Measurements from ENCODE around the gene FKBP10. TPM values are rescaled to one million over a fixed set of nuclear protein-coding genes. Genes with fewer than 3 reads are reported as not detected.

The FKBP10 gene
- total RNA-seq, 2 donors from 2014 or later, result 179 to 291 TPM

DNA sequence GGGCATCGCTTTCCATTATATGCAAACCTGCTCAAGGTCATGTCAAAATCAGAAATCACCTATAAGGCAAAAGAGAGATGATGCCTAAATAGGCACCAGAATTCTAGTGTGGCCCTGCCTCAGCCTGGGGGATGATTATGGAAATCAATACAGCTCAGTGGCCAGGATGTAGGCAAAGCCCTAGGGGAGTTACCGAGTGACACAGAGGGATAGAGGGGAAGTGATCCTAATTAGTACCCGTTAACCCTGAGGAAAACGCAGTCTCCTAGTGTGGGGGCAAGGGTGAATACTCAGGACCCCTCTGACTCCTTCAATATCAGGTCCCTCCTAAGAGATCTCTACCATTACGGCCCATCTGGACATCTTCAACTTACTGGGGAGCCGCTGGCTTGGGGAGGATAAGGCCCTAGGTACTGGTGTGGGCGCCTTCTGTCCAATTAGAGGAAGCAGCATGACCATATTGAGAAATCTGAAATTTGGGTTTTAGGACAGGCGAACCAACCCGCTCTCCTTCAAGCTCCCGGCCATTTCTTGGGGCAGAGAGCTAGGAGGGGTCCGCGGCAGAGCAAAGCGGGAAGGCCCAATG lies 22.5 kb downstream of the FKBP10 start:
- Histone ChIP-seq H3K4me3 (ENCODE audit: low read length) (peak overlapping the region; percentile 87), H3K36me3 (ENCODE audit: control insufficient read depth, insufficient read depth, low read length) (peaks cover 23% of the 10 kb centered on the region), H3K9ac (ENCODE audit: extremely low read depth, low read length, poor library complexity, severe bottlenecking) (peak overlapping the region; percentile 51), H3K27me3 (ENCODE audit: control insufficient read depth, insufficient read depth, low read length, poor library complexity, severe bottlenecking) (no peaks in the 10 kb centered on the region), H3K9me3 (ENCODE audit: control insufficient read depth, low read length) (no peaks in the 10 kb centered on the region), H3K4me1 (ENCODE audit: control insufficient read depth, insufficient read depth, low read length) (peaks cover 3% of the 10 kb centered on the region), H3K27ac (ENCODE audit: low read depth, low read length) (no peak overlapping the region)
- no peaks in the 10 kb centered on the region for H3K9me3 Mint-ChIP-seq
- H3K27me3 Mint-ChIP-seq (ENCODE audit: insufficient read depth), result peaks cover 13% of the 10 kb centered on the region
- DNase-seq, result no peak
- TF ChIP-seq, protein P1, sequence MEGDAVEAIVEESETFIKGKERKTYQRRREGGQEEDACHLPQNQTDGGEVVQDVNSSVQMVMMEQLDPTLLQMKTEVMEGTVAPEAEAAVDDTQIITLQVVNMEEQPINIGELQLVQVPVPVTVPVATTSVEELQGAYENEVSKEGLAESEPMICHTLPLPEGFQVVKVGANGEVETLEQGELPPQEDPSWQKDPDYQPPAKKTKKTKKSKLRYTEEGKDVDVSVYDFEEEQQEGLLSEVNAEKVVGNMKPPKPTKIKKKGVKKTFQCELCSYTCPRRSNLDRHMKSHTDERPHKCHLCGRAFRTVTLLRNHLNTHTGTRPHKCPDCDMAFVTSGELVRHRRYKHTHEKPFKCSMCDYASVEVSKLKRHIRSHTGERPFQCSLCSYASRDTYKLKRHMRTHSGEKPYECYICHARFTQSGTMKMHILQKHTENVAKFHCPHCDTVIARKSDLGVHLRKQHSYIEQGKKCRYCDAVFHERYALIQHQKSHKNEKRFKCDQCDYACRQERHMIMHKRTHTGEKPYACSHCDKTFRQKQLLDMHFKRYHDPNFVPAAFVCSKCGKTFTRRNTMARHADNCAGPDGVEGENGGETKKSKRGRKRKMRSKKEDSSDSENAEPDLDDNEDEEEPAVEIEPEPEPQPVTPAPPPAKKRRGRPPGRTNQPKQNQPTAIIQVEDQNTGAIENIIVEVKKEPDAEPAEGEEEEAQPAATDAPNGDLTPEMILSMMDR (conservative IDR thresholded peaks at IDR 0.05), result no peak
- H3K27ac Mint-ChIP-seq, result no peak overlapping the region
- peaks cover 6% of the 10 kb centered on the region for H3K4me1 Mint-ChIP-seq
- WGBS, 2 experiments (ENCODE audit: insufficient coverage in 1 of 2, insufficient read length in 1 of 2), result 19 to 24% methylated on average over 6 to 13 of the region's 13 CpGs
- peak overlapping the region; percentile 76 for H3K4me3 Mint-ChIP-seq
- peaks cover 27% of the 10 kb centered on the region for H3K36me3 Mint-ChIP-seq (ENCODE audit: low read depth)

DNA sequence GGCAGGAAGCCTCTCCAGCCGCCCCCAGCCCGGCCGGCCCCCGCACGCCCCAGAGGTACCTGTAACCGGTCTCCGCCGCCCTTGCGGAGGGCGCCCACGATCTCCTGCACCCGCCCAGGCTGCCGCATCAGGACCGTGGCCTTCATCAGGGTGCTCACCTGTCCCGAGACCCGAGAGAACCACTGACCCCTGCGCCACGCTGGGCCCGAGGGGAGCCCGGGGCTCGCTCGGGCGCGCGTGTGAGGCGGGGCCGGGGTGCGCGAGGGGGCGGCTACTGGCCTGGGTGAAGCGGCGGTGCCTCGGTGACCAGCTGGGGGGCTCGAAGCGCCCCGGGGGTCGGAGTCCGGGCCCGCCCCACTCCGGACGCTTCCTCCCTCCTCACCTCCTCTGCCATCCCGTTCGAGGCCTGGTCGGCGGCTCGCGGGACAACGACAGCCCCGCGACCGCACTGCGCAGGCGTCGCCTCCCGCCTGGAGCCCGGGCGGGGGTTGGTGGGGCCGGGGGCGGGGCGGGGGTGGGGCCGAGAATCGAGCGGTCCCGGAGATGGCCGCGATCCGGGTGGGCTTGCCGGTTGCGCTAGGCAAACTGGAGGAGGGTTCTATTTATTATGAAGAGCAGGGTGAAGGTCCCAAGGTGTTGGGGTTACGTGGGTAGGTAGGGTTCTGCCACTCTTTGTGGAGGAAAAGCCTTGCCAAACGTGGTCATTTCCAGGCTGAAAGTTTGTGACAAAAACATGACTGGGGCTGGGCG lies 23.2 kb downstream of the FKBP10 start, which contains the start of gene NT5C3B:
Gene NT5C3B, minus strand, starts transcription at position 433 of the 750 bp plus-strand sequence. Its CDS starts 39 bp downstream, at position 394.
- TF ChIP-seq, protein P1 (conservative IDR thresholded peaks at IDR 0.05), result no peak
- H3K9me3 Mint-ChIP-seq, result no peaks in the 10 kb centered on the region
- H3K4me1 ChIP-seq (ENCODE audit: control insufficient read depth, insufficient read depth, low read length), result peaks cover 3% of the 10 kb centered on the region
- no peaks in the 10 kb centered on the region for H3K9me3 ChIP-seq (ENCODE audit: control insufficient read depth, low read length)
- peaks cover 6% of the 10 kb centered on the region for H3K4me1 Mint-ChIP-seq
- H3K4me3 Mint-ChIP-seq, result peak within 1 kb of the TSS; percentile 76
- peak within 1 kb of the TSS; percentile 51 for H3K9ac ChIP-seq (ENCODE audit: extremely low read depth, low read length, poor library complexity, severe bottlenecking)
- H3K27me3 Mint-ChIP-seq (ENCODE audit: insufficient read depth), result peaks cover 13% of the 10 kb centered on the region
- H3K36me3 Mint-ChIP-seq (ENCODE audit: low read depth), result peaks cover 22% of the 10 kb centered on the region
- WGBS, 2 experiments (ENCODE audit: insufficient coverage in 1 of 2, insufficient read length in 1 of 2), result 2 to 8% methylated on average over 16 to 72 of the region's 72 CpGs
- DNase-seq, result peak; percentile 88
- H3K27ac ChIP-seq (ENCODE audit: low read depth, low read length), result no peak within 1 kb of the TSS
- peak within 1 kb of the TSS; percentile 75 for H3K27ac Mint-ChIP-seq
- H3K4me3 ChIP-seq (ENCODE audit: low read length), result peak within 1 kb of the TSS; percentile 87
- no peaks in the 10 kb centered on the region for H3K27me3 ChIP-seq (ENCODE audit: control insufficient read depth, insufficient read depth, low read length, poor library complexity, severe bottlenecking)
- H3K36me3 ChIP-seq (ENCODE audit: control insufficient read depth, insufficient read depth, low read length), result peaks cover 18% of the 10 kb centered on the region

DNA sequence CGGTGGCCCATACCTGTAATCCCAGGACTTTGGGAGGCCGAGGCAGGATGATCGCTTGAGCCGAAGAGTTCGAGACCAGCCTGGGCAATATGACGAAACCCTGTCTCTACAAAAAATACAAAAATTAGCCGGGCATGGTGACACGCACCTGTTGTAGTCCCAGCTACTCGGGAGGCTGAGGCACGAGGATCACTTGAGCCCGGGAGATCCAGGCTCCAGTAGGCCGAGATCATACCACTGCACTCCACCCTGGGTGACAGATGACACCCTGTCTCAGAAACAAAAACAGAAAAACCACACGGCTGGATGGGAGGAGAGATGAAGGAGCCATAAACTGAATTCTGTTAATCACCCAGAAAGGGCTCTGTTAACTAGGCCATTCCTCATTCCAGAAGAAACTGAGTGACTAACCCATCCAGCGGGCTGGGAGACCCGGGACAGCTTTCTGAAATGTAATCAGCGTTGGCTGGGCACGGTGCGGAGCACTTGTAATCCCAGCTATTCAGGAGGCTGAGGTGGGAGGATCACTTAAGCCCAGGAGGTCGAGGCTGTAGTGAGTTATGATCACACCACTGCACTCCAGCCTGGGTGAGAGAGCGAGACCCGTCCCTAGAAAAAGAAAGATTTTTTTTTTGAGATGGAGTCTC lies 23.9 kb downstream of the FKBP10 start:
- TF ChIP-seq, protein P1 (conservative IDR thresholded peaks at IDR 0.05), result no peak
- no peaks in the 10 kb centered on the region for H3K27me3 ChIP-seq (ENCODE audit: control insufficient read depth, insufficient read depth, low read length, poor library complexity, severe bottlenecking)
- H3K4me3 ChIP-seq (ENCODE audit: low read length), result peak overlapping the region; percentile 87
- peaks cover 13% of the 10 kb centered on the region for H3K36me3 ChIP-seq (ENCODE audit: control insufficient read depth, insufficient read depth, low read length)
- no peak overlapping the region for H3K9ac ChIP-seq (ENCODE audit: extremely low read depth, low read length, poor library complexity, severe bottlenecking)
- H3K9me3 ChIP-seq (ENCODE audit: control insufficient read depth, low read length), result no peaks in the 10 kb centered on the region
- peaks cover 3% of the 10 kb centered on the region for H3K4me1 ChIP-seq (ENCODE audit: control insufficient read depth, insufficient read depth, low read length)
- 78 to 80% methylated on average over 19 to 21 of the region's 21 CpGs for WGBS, 2 experiments (ENCODE audit: insufficient coverage in 1 of 2, insufficient read length in 1 of 2)
- Mint-ChIP-seq H3K4me1 (peaks cover 6% of the 10 kb centered on the region), H3K27me3 (ENCODE audit: insufficient read depth) (peaks cover 13% of the 10 kb centered on the region), H3K36me3 (ENCODE audit: low read depth) (peaks cover 17% of the 10 kb centered on the region), H3K9me3 (no peaks in the 10 kb centered on the region), H3K4me3 (peak overlapping the region; percentile 76), H3K27ac (peak overlapping the region; percentile 75)
- DNase-seq, result no peak
- H3K27ac ChIP-seq (ENCODE audit: low read depth, low read length), result no peak overlapping the region

All from endodermal cell (in vitro differentiated cells).